Naive thymus-derived CD4-positive, alpha-beta T cell (primary cell): ENCODE results near the gene POLG2. TPM values are rescaled to one million over a fixed set of nuclear protein-coding genes. Genes with fewer than 3 reads are reported as not detected.

Source experiments
- ATAC-seq: fragments of 150-1000 bp; cut with Tn5 transposase; 2 replicates; pipeline ENCODE4 v1.10.0; 2021; ENCODE audit warnings: mild to moderate bottlenecking, moderate library complexity
- CTCF ChIA-PET: fragments of 350-600 bp; sonication (Branson Sonifier 250); formaldehyde crosslinking; loops from one replicate; lab custom pipeline; 2021; ENCODE audit warnings: antibody characterized with exemption; lab: Charles Lee
- POLR2A ChIA-PET: fragments of 350-600 bp; sonication (Branson Sonifier 250); formaldehyde crosslinking; loops from one replicate; lab custom pipeline; 2021; ENCODE audit warnings: antibody characterized with exemption, inconsistent platforms; lab: Charles Lee
- DNase-seq, 9 donors: peaks; one replicate each; pipeline versions ENCODE4 v3.0.0 to v3.0.0-alpha.2; 2020 to 2022; ENCODE audit warnings: mixed read lengths in 1 of 9
- H3K27ac ChIP-seq: one replicate; pipeline ENCODE4 v1.7.0; 2013; ENCODE audit warnings: mild to moderate bottlenecking, low read depth, low read length, moderate library complexity
- H3K27me3 ChIP-seq, 2 donors: one replicate each; pipeline ENCODE4 v1.7.0; 2013; ENCODE audit warnings: low read length in 2 of 2, mild to moderate bottlenecking in 2 of 2, moderate library complexity in 2 of 2; ENCODE audit not compliant: control insufficient read depth in 2 of 2, insufficient read depth in 2 of 2
- H3K36me3 ChIP-seq, 3 experiments: 1 replicate in 2 of 3; 2 replicates in 1 of 3; pipeline ENCODE4 v1.7.0; 2013; ENCODE audit warnings: low read length in 3 of 3, mild to moderate bottlenecking in 3 of 3, moderate library complexity in 1 of 3; ENCODE audit not compliant: insufficient read depth in 3 of 3, control insufficient read depth in 2 of 3
- H3K4me1 ChIP-seq, 2 donors: one replicate each; pipeline ENCODE4 v1.7.0; 2013; ENCODE audit warnings: low read length in 2 of 2, mild to moderate bottlenecking in 2 of 2, moderate library complexity in 1 of 2; ENCODE audit not compliant: control insufficient read depth in 2 of 2, insufficient read depth in 2 of 2
- H3K4me3 ChIP-seq: 2 replicates; pipeline ENCODE4 v1.7.0; 2013; ENCODE audit warnings: mild to moderate bottlenecking, low read length
- H3K9me3 ChIP-seq, 3 experiments: 1 replicate in 2 of 3; 2 replicates in 1 of 3; pipeline ENCODE4 v1.7.0; 2013; ENCODE audit warnings: low read length in 3 of 3; ENCODE audit not compliant: control insufficient read depth in 2 of 3
- H3K27ac Mint-ChIP-seq, 9 donors: one replicate each; pipeline ENCODE4 v1.8.0; 2020 to 2022; ENCODE audit warnings: mixed read lengths in 9 of 9, mild to moderate bottlenecking in 8 of 9, moderate library complexity in 5 of 9, inconsistent platforms in 2 of 9
- H3K27me3 Mint-ChIP-seq, 5 donors: one replicate each; pipeline ENCODE4 v1.8.0; 2021 to 2022; ENCODE audit warnings: mixed read lengths in 5 of 5, mild to moderate bottlenecking in 1 of 5
- H3K36me3 Mint-ChIP-seq, 5 donors: one replicate each; pipeline ENCODE4 v1.8.0; 2020 to 2022; ENCODE audit warnings: mixed read lengths in 5 of 5, mild to moderate bottlenecking in 3 of 5, inconsistent platforms in 1 of 5
- H3K4me1 Mint-ChIP-seq, 7 donors: one replicate each; pipeline ENCODE4 v1.8.0; 2020 to 2022; ENCODE audit warnings: mixed read lengths in 7 of 7, mild to moderate bottlenecking in 3 of 7, inconsistent platforms in 1 of 7
- H3K4me3 Mint-ChIP-seq, 10 donors: one replicate each; pipeline ENCODE4 v1.8.0; 2020 to 2022; ENCODE audit warnings: mild to moderate bottlenecking in 10 of 10, mixed read lengths in 10 of 10, moderate library complexity in 6 of 10, inconsistent platforms in 2 of 10
- H3K9me3 Mint-ChIP-seq, 11 donors: one replicate each; pipeline ENCODE4 v1.8.0; 2020 to 2022; ENCODE audit warnings: mixed read lengths in 11 of 11, mild to moderate bottlenecking in 4 of 11, inconsistent platforms in 1 of 11, moderate library complexity in 1 of 11
- intact Hi-C, 2 donors: fragments of 100-400 bp; cut with micrococcal nuclease; formaldehyde crosslinking; loops; one replicate each; pipeline ENCODE4 v1.15.1; 2023
- polyA plus RNA-seq, 2 donors: library from polyadenylated mRNA; unstranded; fragments of 300-500 nt; fragmentation: Illumina TruSeq; gene quantifications; one replicate each; pipeline ENCODE4 v1.2.3, GENCODE V29; 2021
- total RNA-seq, 6 experiments: library from RNA in 5 of 6; stranded (reverse) in 5 of 6; gene quantifications; 1 replicate in 5 of 6; 2 replicates in 1 of 6; pipeline ENCODE4 v1.2.3 and lab custom pipeline; 2021 to 2026

The POLG2 gene
- total RNA-seq (10 to 100 TPM; 34.5 to 69.6 (median 41.9) TPM), polyA plus RNA-seq (1 to 10 TPM; 7.4 to 8.2 TPM), total RNA-seq (lab: John Stamatoyannopoulos, UW) (43.2 reads per million, percentile 68 among the genes with 10 or more reads in this experiment)

DNA sequence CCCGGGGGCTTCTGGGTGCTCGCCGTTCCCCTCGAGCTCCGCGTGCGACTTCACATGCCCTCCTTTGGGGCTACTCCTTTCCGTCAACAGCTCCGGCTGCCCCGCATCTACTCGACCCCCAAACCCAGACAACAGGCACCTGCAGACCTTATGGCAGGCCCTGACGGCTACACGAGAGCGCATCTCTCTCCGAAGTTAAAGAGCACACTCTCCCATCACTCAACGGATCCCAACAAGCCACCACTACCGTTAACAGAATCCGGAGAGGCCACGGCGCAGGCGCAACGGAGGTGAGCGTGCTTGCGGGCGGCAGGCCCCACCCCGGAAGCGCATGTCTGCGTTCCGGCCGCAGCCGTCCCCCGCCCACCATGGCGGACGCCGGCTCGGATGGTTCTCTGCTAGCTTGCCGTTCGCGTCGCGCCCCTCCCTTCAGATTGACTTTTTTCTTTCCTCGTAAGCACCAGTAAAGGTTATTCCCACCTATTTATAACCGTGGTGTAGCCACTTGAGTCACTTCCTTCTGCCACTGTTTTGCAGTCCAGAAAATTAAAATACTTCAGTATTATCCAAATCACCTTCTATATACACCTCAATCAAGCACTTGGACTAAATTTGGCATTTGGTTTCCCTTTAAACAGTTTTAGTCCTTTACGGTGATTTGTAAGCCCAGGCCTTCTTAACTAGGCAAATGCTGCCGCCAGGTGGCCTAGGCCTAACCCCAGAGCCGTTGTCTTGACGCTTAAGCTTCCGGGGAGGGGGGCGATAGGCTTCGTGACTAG lies at the start of gene POLG2:
POLG2 (minus strand) TSS at position 269 of the 779 bp plus-strand sequence; CDS start at position 183, 86 bp downstream.
- peaks cover 0 to 37% (median 0%) of the 10 kb centered on the region in 11 donors for H3K9me3 Mint-ChIP-seq
- Histone ChIP-seq H3K4me3 (peak within 1 kb of the TSS; percentile 69), H3K4me1 (peaks cover 23 to 31% of the 10 kb centered on the region in 2 donors), H3K27ac (peak within 1 kb of the TSS; percentile 83), H3K27me3 (no peaks in the 10 kb centered on the region), H3K9me3 (no peaks in the 10 kb centered on the region), H3K36me3 (peaks cover 24 to 42% (median 34%) of the 10 kb centered on the region in 3 experiments)
- CTCF ChIA-PET, result interaction anchor here (1.0 to 6.5 kb wide), 4 partner anchors 10 to 177 kb away, joined by 3 to 47 read pairs (median 17); partner anchors contain the start of genes CEP95 and DDX5
- intact Hi-C loops, result loop anchor here (1.0 to 2.0 kb wide), 8 partner anchors 9 to 794 kb away; partner anchors contain the start of genes CEP95 (in 2 of the 2), DDX5 (in 2 of the 2) and TEX2 (in 2 of the 2)
- no peaks in the 10 kb centered on the region for H3K27me3 Mint-ChIP-seq
- peak within 1 kb of the TSS; percentile 96 to 100 (median 99) for H3K4me3 Mint-ChIP-seq
- DNase-seq (peak; percentile 93 to 96 (median 95)), ATAC-seq (peak; percentile 89)
- H3K36me3 Mint-ChIP-seq, result peaks cover 7 to 36% (median 26%) of the 10 kb centered on the region in 5 donors
- peaks cover 44 to 88% (median 76%) of the 10 kb centered on the region in 7 donors for H3K4me1 Mint-ChIP-seq
- POLR2A ChIA-PET, result interaction anchor here (0.9 to 5.7 kb wide), 15 partner anchors 9 to 796 kb away, joined by 3 to 224 read pairs (median 5); partner anchors contain the start of genes CEP95 and DDX5
- peak within 1 kb of the TSS; percentile 91 to 100 (median 97) for H3K27ac Mint-ChIP-seq

- H3K27me3 Mint-ChIP-seq, result no peaks in the 10 kb centered on the region
- H3K36me3 Mint-ChIP-seq, result peaks cover 0 to 31% (median 5%) of the 10 kb centered on the region in 5 donors
- ChIA-PET CTCF (no interaction called here), POLR2A (no interaction called here)
- H3K4me1 ChIP-seq, result no peaks in the 10 kb centered on the region
- H3K27ac ChIP-seq, result no peak overlapping the region
- peak overlapping the region in 1 of 9 donors; percentile 70 for H3K27ac Mint-ChIP-seq
- H3K4me3 ChIP-seq, result no peak overlapping the region
- no peaks in the 10 kb centered on the region for H3K9me3 Mint-ChIP-seq
- intact Hi-C loops, result loop anchor here in 1 of 2 donors (5.0 kb wide), 1 partner anchor 103 kb away; no protein-coding TSS in a partner anchor
- no peak overlapping the region for H3K4me3 Mint-ChIP-seq
- no peaks in the 10 kb centered on the region for H3K4me1 Mint-ChIP-seq
- H3K36me3 ChIP-seq, result peaks cover 0 to 39% (median 18%) of the 10 kb centered on the region in 3 experiments
- H3K27me3 ChIP-seq, result no peaks in the 10 kb centered on the region
- DNase-seq (no peak), ATAC-seq (no peak)
- H3K9me3 ChIP-seq, result no peaks in the 10 kb centered on the region
Measured at GRCh38 chr17:64544742-64545141, 47.9 kb upstream of the POLG2 start.

GRCh38 chr17:64540118-64540776 lies 43.4 kb upstream of the POLG2 start:
- ATAC-seq, result peak; percentile 20
- Mint-ChIP-seq H3K36me3 (peaks cover 3 to 36% (median 10%) of the 10 kb centered on the region in 5 donors), H3K27ac (peak overlapping the region in 3 of 9 donors; percentile 17 to 69 (median 22)), H3K27me3 (no peaks in the 10 kb centered on the region), H3K9me3 (no peaks in the 10 kb centered on the region), H3K4me1 (peaks cover 0 to 8% (median 0%) of the 10 kb centered on the region in 7 donors), H3K4me3 (no peak overlapping the region)
- POLR2A ChIA-PET, result no interaction called here
- CTCF ChIA-PET, result no interaction called here
- no peaks in the 10 kb centered on the region for H3K27me3 ChIP-seq
- no peaks in the 10 kb centered on the region for H3K4me1 ChIP-seq
- intact Hi-C loops, result loop anchor here in 1 of 2 donors (5.0 kb wide), 1 partner anchor 107 kb away; no protein-coding TSS in a partner anchor
- H3K4me3 ChIP-seq, result no peak overlapping the region
- H3K9me3 ChIP-seq, result no peaks in the 10 kb centered on the region
- H3K27ac ChIP-seq, result no peak overlapping the region
- DNase-seq, result no peak
- peaks cover 11 to 35% (median 13%) of the 10 kb centered on the region in 3 experiments for H3K36me3 ChIP-seq

- DNase-seq, result no peak
- Histone ChIP-seq H3K27ac (no peak overlapping the region), H3K36me3 (peaks cover 11 to 51% (median 20%) of the 10 kb centered on the region in 3 experiments), H3K27me3 (no peaks in the 10 kb centered on the region), H3K9me3 (no peaks in the 10 kb centered on the region), H3K4me3 (no peak overlapping the region), H3K4me1 (no peaks in the 10 kb centered on the region)
- Mint-ChIP-seq H3K27ac (peak overlapping the region in 8 of 9 donors; percentile 5 to 84 (median 44)), H3K9me3 (no peaks in the 10 kb centered on the region), H3K4me1 (peaks cover 0 to 8% (median 0%) of the 10 kb centered on the region in 7 donors), H3K27me3 (no peaks in the 10 kb centered on the region), H3K36me3 (peaks cover 3 to 50% (median 18%) of the 10 kb centered on the region in 5 donors), H3K4me3 (no peak overlapping the region)
- no peak for ATAC-seq
- intact Hi-C loops, result no loop called here
- POLR2A ChIA-PET, result interaction anchor here (1.1 kb wide), 2 partner anchors 15 to 32 kb away, joined by 3 read pairs; partner anchors contain the start of gene CEP95
- CTCF ChIA-PET, result interaction anchor here (1.6 kb wide), 1 partner anchor 218 kb away, joined by 3 read pairs; no protein-coding TSS in a partner anchor
Measured at GRCh38 chr17:64538508-64539130, 41.8 kb upstream of the POLG2 start.

DNA sequence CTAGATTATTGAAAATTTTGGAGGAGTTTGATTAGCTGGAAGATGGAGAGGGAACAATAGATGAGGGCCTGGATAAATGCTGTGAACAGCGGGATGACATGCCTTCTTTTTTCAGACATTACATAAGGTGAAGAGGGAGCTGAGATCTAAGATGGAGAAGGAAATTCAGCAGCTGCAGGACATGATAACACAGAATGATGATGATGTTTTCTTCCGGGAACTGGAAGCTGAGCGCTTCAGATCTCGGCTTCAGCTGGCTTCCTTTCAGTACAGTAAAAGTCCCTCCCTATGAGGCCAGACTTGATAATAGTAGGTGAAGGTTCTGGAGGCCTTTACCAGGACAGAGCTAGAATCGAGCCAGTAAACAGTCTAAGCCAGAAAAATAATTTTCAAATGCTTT lies 40.6 kb upstream of the POLG2 start:
- DNase-seq, result no peak
- peaks cover 7 to 53% (median 19%) of the 10 kb centered on the region in 5 donors for H3K36me3 Mint-ChIP-seq
- Histone ChIP-seq H3K27me3 (no peaks in the 10 kb centered on the region), H3K36me3 (peaks cover 16 to 63% (median 26%) of the 10 kb centered on the region in 3 experiments), H3K9me3 (no peaks in the 10 kb centered on the region), H3K4me3 (no peak overlapping the region), H3K27ac (no peak overlapping the region), H3K4me1 (no peaks in the 10 kb centered on the region)
- no peak for ATAC-seq
- H3K27me3 Mint-ChIP-seq, result no peaks in the 10 kb centered on the region
- intact Hi-C loops, result no loop called here
- H3K4me1 Mint-ChIP-seq, result peaks cover 0 to 8% (median 0%) of the 10 kb centered on the region in 7 donors
- no peaks in the 10 kb centered on the region for H3K9me3 Mint-ChIP-seq
- ChIA-PET CTCF (interaction anchor here (1.2 kb wide), 1 partner anchor 118 kb away, joined by 5 read pairs; no protein-coding TSS in a partner anchor), POLR2A (no interaction called here)
- H3K4me3 Mint-ChIP-seq, result no peak overlapping the region
- H3K27ac Mint-ChIP-seq, result peak overlapping the region in 4 of 9 donors; percentile 10 to 46 (median 26)
